GM19025 (cell line): ENCODE measurements around the gene SHLD2.
"Not testable (repeated sequence)": the region's sequence is repeated elsewhere in the genome, so short reads cannot be mapped to it uniquely, and the experiment has no call there.

Source experiments
- ATAC-seq: cut with Tn5 transposase; IDR thresholded peaks from one replicate; pipeline ENCODE4 v1.9.1; 2021; ENCODE audit warnings: mild to moderate bottlenecking, low read depth, moderate library complexity; ENCODE audit not compliant: unreplicated experiment

Gene SHLD2

GRCh38 chr10:87094373-87095235 lies at the start of gene SHLD2, which contains the start of gene GLUD1:
Gene SHLD2 (plus strand): TSS chr10:87095206. CDS start chr10:87151355, 56,149 bp downstream.
Gene GLUD1 (minus strand): TSS chr10:87094843. CDS start chr10:87094769, 74 bp downstream.
- ATAC-seq = peak; percentile 55

GRCh38 chr10:87045434-87045938 lies 49.5 kb upstream of the SHLD2 start:
- ATAC-seq = no peak

DNA sequence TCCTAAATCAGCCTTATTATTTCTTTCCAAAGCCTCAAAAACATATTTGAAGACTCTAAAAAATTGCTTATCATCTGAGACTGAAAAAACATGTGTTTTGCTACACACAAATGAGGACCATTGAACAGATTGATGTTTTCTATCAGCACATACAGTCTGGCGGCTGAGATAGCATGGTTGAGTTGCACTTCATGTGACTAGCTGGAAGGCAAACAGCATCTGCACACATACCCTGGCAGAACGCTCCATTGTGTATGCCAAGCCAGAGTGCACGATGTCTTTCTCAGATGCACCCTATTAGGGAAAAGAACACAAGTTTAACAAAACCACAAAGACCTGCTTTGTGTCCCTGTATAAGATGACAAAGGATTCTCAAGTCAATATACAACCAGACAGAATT lies 41.9 kb upstream of the SHLD2 start:
- ATAC-seq = no peak

- ATAC-seq = no peak
Observed at GRCh38 chr10:87053577-87054181, 41.3 kb upstream of the SHLD2 start.

- ATAC-seq = no peak
Observed at GRCh38 chr10:87054373-87055295, 40.4 kb upstream of the SHLD2 start.

- ATAC-seq = no peak
Observed at GRCh38 chr10:87058171-87058570, 36.8 kb upstream of the SHLD2 start.

DNA sequence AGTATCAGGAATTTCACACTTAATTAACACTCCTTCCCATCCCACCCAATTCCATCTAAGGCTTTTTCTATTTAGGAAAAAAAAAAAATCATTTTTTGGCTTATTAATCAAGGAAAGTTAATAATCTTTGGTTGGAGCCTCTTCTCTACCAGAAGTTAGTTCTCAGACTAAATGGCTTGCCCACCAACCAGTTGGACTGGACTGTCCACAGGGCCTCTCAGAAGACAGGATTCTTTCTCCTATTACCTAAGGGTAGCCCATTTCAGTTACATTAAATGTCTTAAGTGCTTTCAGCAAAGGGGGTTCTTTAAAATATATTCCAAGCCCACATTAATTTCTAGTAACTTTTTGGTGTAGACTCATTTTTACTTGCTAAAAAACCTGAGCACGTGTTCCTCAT lies 35.6 kb upstream of the SHLD2 start:
- no peak for ATAC-seq

DNA sequence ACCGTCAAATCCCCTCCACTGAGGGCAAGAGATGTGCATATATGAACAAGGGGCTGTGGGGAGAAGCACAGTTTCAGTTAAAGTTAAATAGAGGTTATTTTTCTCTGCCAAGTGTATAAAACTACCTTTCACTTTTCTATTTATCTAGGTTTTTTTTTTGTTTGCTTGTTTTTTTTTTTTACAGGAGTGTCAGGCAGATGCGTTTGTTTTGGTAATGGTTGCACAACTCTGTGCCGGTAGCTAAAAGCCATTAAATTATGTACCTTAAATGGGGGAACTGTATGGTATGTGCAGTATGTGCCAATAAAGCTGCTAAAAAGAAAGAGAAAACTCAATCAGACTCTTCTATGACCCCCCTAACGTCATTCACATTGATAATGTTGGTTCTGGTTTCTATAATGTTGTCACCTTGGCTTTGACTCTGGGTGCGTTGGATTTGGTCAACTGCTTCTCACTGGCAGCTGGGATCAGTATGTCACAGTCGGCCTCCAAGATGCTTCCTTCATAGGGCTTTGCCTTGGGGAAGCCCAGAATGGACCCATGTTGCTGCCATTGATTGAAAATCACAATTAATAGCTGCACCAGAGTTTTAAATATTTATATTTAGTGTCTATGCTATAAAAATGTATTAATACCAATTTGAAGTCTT lies 34.6 kb upstream of the SHLD2 start:
- no peak for ATAC-seq

DNA sequence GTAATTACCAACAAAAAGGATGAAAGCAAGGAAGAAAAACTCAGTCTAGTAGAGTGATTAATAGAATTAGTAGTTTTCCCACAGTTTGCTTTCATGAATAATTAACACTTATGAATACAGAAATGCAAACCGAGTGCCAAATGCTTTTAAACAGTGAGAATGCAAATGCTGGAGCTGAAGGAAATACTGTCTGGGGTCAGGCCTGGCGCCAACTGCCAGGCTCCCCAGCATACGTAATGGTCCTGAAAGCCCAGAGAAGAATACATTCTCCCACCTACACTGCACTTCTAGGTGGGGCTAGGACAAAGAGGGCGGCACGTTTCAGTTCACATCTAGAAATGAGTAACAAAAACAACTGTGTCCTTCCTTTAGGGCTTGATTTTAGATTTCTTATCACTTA lies 30.4 kb upstream of the SHLD2 start:
- no peak for ATAC-seq

GRCh38 chr10:87066178-87066577 lies 28.8 kb upstream of the SHLD2 start:
- ATAC-seq = no peak

- no peak for ATAC-seq
Observed at GRCh38 chr10:87066865-87067264, 28.1 kb upstream of the SHLD2 start.

DNA sequence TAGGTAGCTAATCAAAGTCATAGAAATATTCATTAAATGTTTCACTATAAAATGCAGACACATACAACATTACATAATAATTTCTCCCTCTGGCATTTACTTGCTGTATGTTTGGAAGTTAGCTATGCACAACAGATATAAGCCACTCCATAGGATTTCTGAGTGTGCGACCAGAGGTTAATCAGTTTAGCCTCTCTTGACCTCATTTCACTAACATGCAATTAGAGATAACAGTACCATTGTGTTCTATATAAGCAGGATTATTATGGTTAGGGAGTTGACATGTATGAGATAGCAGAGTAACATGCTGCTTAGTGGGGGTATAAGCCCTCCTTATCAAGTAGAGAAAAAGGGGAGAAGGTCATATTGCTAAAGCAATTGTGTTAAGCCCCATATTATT lies 26.7 kb upstream of the SHLD2 start:
- no peak for ATAC-seq

DNA sequence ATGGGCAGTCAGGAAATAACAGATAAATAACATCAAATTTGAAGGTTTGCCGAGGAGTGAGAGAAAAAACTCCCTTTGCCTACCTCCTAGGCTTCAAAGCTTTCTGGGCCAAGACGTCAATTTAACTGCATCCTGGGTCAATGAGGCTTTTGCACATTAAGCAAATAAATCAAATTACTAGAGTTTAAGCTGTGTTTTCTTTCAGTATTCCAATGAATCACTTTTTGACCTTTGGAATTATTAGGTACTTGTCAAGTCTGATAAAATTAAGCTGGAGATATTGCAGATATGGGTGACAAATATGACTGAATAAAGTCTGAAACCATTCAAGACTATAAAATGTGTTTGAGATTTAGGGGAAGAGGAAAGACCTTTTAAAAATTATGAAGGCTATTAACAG lies 22.6 kb upstream of the SHLD2 start:
- ATAC-seq = no peak

DNA sequence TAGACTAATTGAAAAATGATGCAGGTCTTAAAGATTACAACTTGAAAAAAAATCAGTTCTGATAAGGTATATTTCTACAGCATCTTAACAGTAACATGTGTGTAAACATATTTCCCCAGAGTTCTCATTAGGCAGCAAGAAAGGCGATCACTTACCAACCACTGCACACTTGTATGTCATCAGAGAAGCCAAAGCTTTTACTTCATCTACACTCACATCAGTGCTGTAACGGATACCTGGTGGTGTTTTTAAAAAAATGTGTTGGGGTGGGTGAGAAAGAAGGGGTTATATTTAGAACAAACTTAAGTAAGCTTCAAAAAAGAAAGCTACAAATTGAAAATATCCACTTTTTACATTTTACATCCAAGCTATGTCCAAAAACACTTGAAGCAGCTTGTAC lies 18.6 kb upstream of the SHLD2 start:
- not testable (repeated sequence) for ATAC-seq

DNA sequence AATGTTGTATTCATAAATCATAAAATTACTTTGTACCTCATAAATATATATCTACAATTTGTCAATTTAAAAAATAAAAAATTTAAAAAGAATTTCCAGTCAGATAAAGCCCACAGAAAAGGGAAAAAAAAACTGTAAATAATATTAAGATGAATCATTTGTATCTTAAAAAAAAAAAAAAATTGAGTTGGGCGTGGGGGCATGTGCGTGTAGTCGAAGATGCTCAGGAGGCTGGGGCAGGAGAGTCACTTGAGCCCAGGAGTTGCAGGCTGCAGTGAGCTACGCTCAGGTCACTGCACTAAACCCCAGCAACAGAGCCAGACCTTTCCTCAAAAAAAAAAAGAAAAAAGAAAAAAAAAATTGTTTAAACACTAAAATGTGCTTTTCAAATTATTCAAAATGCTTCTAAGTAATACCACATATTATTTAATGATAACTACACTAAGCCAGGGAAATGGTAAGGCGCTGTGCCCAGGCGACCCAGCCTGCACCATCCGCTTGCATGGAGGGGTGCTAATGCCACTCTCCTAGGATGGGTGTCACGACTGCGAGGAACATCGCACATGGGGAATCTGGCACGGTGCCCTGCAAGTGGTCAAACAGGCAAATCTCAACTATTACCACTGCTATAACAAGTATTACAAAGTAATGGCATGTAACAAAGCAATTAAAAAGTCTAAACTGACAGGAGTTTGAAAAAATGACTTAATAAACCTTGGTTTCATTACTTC lies 15.7 kb upstream of the SHLD2 start:
- no peak for ATAC-seq

- not testable (repeated sequence) for ATAC-seq
Observed at GRCh38 chr10:87080621-87081020, 14.4 kb upstream of the SHLD2 start.

GRCh38 chr10:87081574-87081973 lies 13.4 kb upstream of the SHLD2 start:
- ATAC-seq = not testable (repeated sequence)

GRCh38 chr10:87082219-87082618 lies 12.8 kb upstream of the SHLD2 start:
- ATAC-seq = not testable (repeated sequence)

GRCh38 chr10:87083576-87084290 lies 11.3 kb upstream of the SHLD2 start:
- ATAC-seq = not testable (repeated sequence)
